PC-9 (cell line): ENCODE results near the gene PSMC1. TPM values are rescaled to one million over a fixed set of nuclear protein-coding genes. Genes with fewer than 3 reads are reported as not detected.

ENCODE experiments used
- BruUV-seq: library from RNA; stranded (reverse); fragments of 400-500 nt; replicated peaks from 2 replicates; lab custom pipeline; 2021; lab: Mats Ljungman, UMichigan
- CTCF ChIA-PET: fragments of 300-600 bp; sonication (Branson Sonifier 250); formaldehyde crosslinking; loops from one replicate; lab custom pipeline; 2022; ENCODE audit warnings: antibody characterized with exemption; lab: Charles Lee
- POLR2A ChIA-PET: fragments of 300-600 bp; sonication (Branson Sonifier 250); formaldehyde crosslinking; loops from one replicate; lab custom pipeline; 2022; ENCODE audit warnings: antibody characterized with exemption; ENCODE audit not compliant: unreplicated experiment; lab: Charles Lee
- DNase-seq, 2 experiments: peaks; one replicate each; pipeline versions ENCODE4 v3.0.0 to v3.0.0-alpha.2; 2015 to 2022; ENCODE audit warnings: mixed read lengths in 1 of 2
- H2AFZ ChIP-seq: fragments of 200-600 bp; sonication (generic); 2 replicates; pipeline ENCODE4 v1.8.1; 2017; ENCODE audit warnings: antibody characterized with exemption
- H3F3A ChIP-seq: fragments of 200-600 bp; sonication (generic); 2 replicates; pipeline ENCODE4 v1.8.1; 2017; ENCODE audit warnings: antibody characterized with exemption, mild to moderate bottlenecking, low read depth; ENCODE audit not compliant: insufficient read depth
- H3K27ac ChIP-seq: fragments of 200-600 bp; sonication (generic); 2 replicates; pipeline ENCODE4 v1.6.1; 2016; ENCODE audit warnings: mixed run types
- H3K27me3 ChIP-seq: fragments of 200-600 bp; sonication (generic); 2 replicates; pipeline ENCODE4 v1.6.1; 2016; ENCODE audit warnings: low read depth, mixed run types; ENCODE audit not compliant: insufficient read depth
- H3K36me3 ChIP-seq: fragments of 200-600 bp; sonication (generic); 2 replicates; pipeline ENCODE4 v1.6.1; 2016; ENCODE audit warnings: low read depth, mixed run types
- H3K4me1 ChIP-seq: fragments of 200-600 bp; sonication (generic); replicated peaks from 2 replicates; pipeline ENCODE4 v1.6.1; 2016; ENCODE audit warnings: mixed run types; ENCODE audit not compliant: insufficient read depth
- H3K4me2 ChIP-seq: fragments of 200-600 bp; sonication (generic); 2 replicates; pipeline ENCODE4 v1.6.1; 2017; ENCODE audit warnings: mixed run types
- H3K4me3 ChIP-seq: fragments of 200-600 bp; sonication (generic); 2 replicates; pipeline ENCODE4 v1.6.1; 2016; ENCODE audit warnings: mixed run types
- H3K79me2 ChIP-seq: fragments of 200-600 bp; sonication (generic); 2 replicates; pipeline ENCODE4 v1.6.1; 2017; ENCODE audit warnings: low read depth, mixed run types
- H3K9me2 ChIP-seq: fragments of 200-600 bp; sonication (generic); 2 replicates; pipeline ENCODE4 v1.8.1; 2017; ENCODE audit warnings: mild to moderate bottlenecking; ENCODE audit not compliant: insufficient read depth
- H3K9me3 ChIP-seq: fragments of 200-600 bp; sonication (generic); 2 replicates; pipeline ENCODE4 v1.8.1; 2016; ENCODE audit warnings: low read depth; ENCODE audit not compliant: insufficient read depth
- H4K20me1 ChIP-seq: fragments of 200-600 bp; sonication (generic); 2 replicates; pipeline ENCODE4 v1.8.1; 2017; ENCODE audit not compliant: insufficient read depth
- CTCF ChIP-seq: fragments of 200-600 bp; sonication (generic); conservative IDR thresholded peaks from 2 replicates; pipeline ENCODE4 v1.6.1; 2017; ENCODE audit warnings: mixed run types, antibody characterized with exemption, mild to moderate bottlenecking, moderate library complexity
- EZH2 ChIP-seq: fragments of 200-600 bp; sonication (generic); IDR thresholded peaks from 2 replicates; pipeline ENCODE4 v1.8.0; 2017; ENCODE audit warnings: antibody characterized with exemption, low read depth
- intact Hi-C: fragments of 100-400 bp; cut with micrococcal nuclease; formaldehyde crosslinking; loops from one replicate; pipeline ENCODE4 v1.10.0; 2022; ENCODE audit not compliant: unreplicated experiment
- total RNA-seq: library from RNA; stranded (reverse); gene quantifications from 2 replicates; pipeline ENCODE4 v1.2.3, GENCODE V29; 2021

The PSMC1 gene
- total RNA-seq, 1 experiment from 2014 or later: 50.8 TPM

GRCh38 chr14:90255871-90256270 is 482 bp upstream of the PSMC1 start:
- TF ChIP-seq EZH2 (no peak), CTCF (no peak)
- H3F3A ChIP-seq: no peaks in the 10 kb centered on the region
- H3K9me3 ChIP-seq: no peaks in the 10 kb centered on the region
- ChIA-PET CTCF (interaction anchor here (0.7 kb wide), 1 partner anchor 1739 kb away, joined by 3 read pairs; no protein-coding TSS in a partner anchor), POLR2A (no interaction called here)
- peaks cover 7% of the 10 kb centered on the region; the same call in 1 of the 2 replicates for H3K36me3 ChIP-seq
- intact Hi-C loops: no loop called here
- H3K27me3 ChIP-seq: no peaks in the 10 kb centered on the region
- no peak for DNase-seq
- peaks cover 4% of the 10 kb centered on the region; the same call in 1 of the 2 replicates for H4K20me1 ChIP-seq
- H2AFZ ChIP-seq: peak overlapping the region; percentile 88
- peak overlapping the region; percentile 73 for H3K4me2 ChIP-seq
- no TSS peak for BruUV-seq
- no peak overlapping the region for H3K27ac ChIP-seq
- H3K4me3 ChIP-seq: peak overlapping the region; percentile 92
- H3K9me2 ChIP-seq: no peaks in the 10 kb centered on the region
- H3K4me1 ChIP-seq: peaks cover 13% of the 10 kb centered on the region
- peaks cover 32% of the 10 kb centered on the region for H3K79me2 ChIP-seq

- no peaks in the 10 kb centered on the region; the same call in 1 of the 2 replicates for H4K20me1 ChIP-seq
- CTCF ChIA-PET: no interaction called here
- no peak for DNase-seq
- POLR2A ChIA-PET: no interaction called here
- no peaks in the 10 kb centered on the region for H3K9me3 ChIP-seq
- no peak for TF ChIP-seq EZH2
- TF ChIP-seq CTCF: no peak
- H3K4me3 ChIP-seq: no peak overlapping the region
- H3K79me2 ChIP-seq: peaks cover 4% of the 10 kb centered on the region
- no peak overlapping the region for H2AFZ ChIP-seq
- intact Hi-C loops: no loop called here
- peaks cover 11% of the 10 kb centered on the region; the same call in 1 of the 2 replicates for H3K36me3 ChIP-seq
- H3K4me2 ChIP-seq: no peak overlapping the region
- no peaks in the 10 kb centered on the region for H3K4me1 ChIP-seq
- BruUV-seq: no TSS peak
- H3K9me2 ChIP-seq: no peaks in the 10 kb centered on the region
- no peak overlapping the region for H3K27ac ChIP-seq
- no peaks in the 10 kb centered on the region for H3F3A ChIP-seq
- H3K27me3 ChIP-seq: no peaks in the 10 kb centered on the region
Observed at GRCh38 chr14:90263748-90264449, 7.5 kb downstream of the PSMC1 start.

- no peak overlapping the region for H3K4me3 ChIP-seq
- no peaks in the 10 kb centered on the region for H3K36me3 ChIP-seq
- no peak for DNase-seq
- no peaks in the 10 kb centered on the region for H3K79me2 ChIP-seq
- H3K4me2 ChIP-seq: no peak overlapping the region
- POLR2A ChIA-PET: no interaction called here
- intact Hi-C loops: no loop called here
- CTCF ChIA-PET: no interaction called here
- H3K27me3 ChIP-seq: no peaks in the 10 kb centered on the region
- BruUV-seq: no TSS peak
- no peaks in the 10 kb centered on the region for H3K4me1 ChIP-seq
- no peaks in the 10 kb centered on the region for H3K9me3 ChIP-seq
- no peak overlapping the region for H2AFZ ChIP-seq
- no peaks in the 10 kb centered on the region for H3K9me2 ChIP-seq
- H4K20me1 ChIP-seq: no peaks in the 10 kb centered on the region
- H3F3A ChIP-seq: no peaks in the 10 kb centered on the region
- TF ChIP-seq EZH2 (no peak), CTCF (no peak)
- no peak overlapping the region for H3K27ac ChIP-seq
Observed at GRCh38 chr14:90266441-90267154, 10.2 kb downstream of the PSMC1 start.
